HepG2 (cell line): Measurements from ENCODE around the gene DPEP2NB. TPM values are rescaled to one million over a fixed set of nuclear protein-coding genes. Genes with fewer than 3 reads are reported as not detected.

Source experiments
- ADNP ChIP-seq: sonication (generic); formaldehyde crosslinking; IDR thresholded peaks from 2 replicates; pipeline ENCODE4 v1.4.0; 2020; ENCODE audit warnings: missing genetic modification reagents
- AFF4 ChIP-seq: sonication (generic); formaldehyde crosslinking; IDR thresholded peaks from 2 replicates; pipeline ENCODE4 v1.4.0; 2020; ENCODE audit warnings: missing genetic modification reagents
- BCL6 ChIP-seq: IDR thresholded peaks from 2 replicates; pipeline ENCODE4 v1.6.1; 2016; ENCODE audit warnings: missing genetic modification reagents, missing compliant biosample characterization
- CBFB ChIP-seq: sonication (generic); formaldehyde crosslinking; IDR thresholded peaks from 2 replicates; pipeline ENCODE4 v1.4.0; 2020; ENCODE audit warnings: missing genetic modification reagents
- EP300 ChIP-seq, 3 experiments: sonication (generic) in 1 of 3; formaldehyde crosslinking in 1 of 3; IDR thresholded peaks; 2 replicates each; pipeline versions ENCODE4 v1.5.1 to v1.6.1; 2011 to 2020; ENCODE audit warnings: low read depth in 2 of 3, low read length in 2 of 3, borderline replicate concordance in 1 of 3, improper control_type of control experiment in 1 of 3, mild to moderate bottlenecking in 1 of 3, missing genetic modification reagents in 1 of 3, moderate library complexity in 1 of 3
- NBN ChIP-seq: fragments of 450-650 bp; conservative IDR thresholded peaks from 2 replicates; pipeline ENCODE4 v1.6.1; 2017
- NFE2 ChIP-seq: sonication (generic); formaldehyde crosslinking; IDR thresholded peaks from 2 replicates; pipeline ENCODE4 v1.4.0; 2020; ENCODE audit warnings: missing genetic modification reagents
- SALL1 ChIP-seq: sonication (generic); formaldehyde crosslinking; IDR thresholded peaks from 2 replicates; pipeline ENCODE4 v1.8.0; 2022; ENCODE audit warnings: mild to moderate bottlenecking, missing genetic modification reagents
- SIX1 ChIP-seq: sonication (generic); formaldehyde crosslinking; IDR thresholded peaks from 2 replicates; pipeline ENCODE4 v1.4.0; 2020; ENCODE audit warnings: missing genetic modification reagents, borderline replicate concordance
- SP2 ChIP-seq: sonication (generic); formaldehyde crosslinking; IDR thresholded peaks from 2 replicates; pipeline ENCODE4 v1.5.1; 2020; ENCODE audit warnings: mild to moderate bottlenecking, missing genetic modification reagents
- TMF1 ChIP-seq: sonication (generic); formaldehyde crosslinking; IDR thresholded peaks from 2 replicates; pipeline ENCODE4 v1.8.1; 2022; ENCODE audit warnings: low read depth, missing genetic modification reagents
- U2AF1 ChIP-seq: fragments of 200-400 bp; formaldehyde crosslinking; optimal IDR thresholded peaks from 2 replicates; pipeline ENCODE3; 2017; ENCODE audit warnings: mild to moderate bottlenecking, low read depth, low read length
- ZBTB7A ChIP-seq: sonication (generic); formaldehyde crosslinking; IDR thresholded peaks from 2 replicates; pipeline ENCODE4 v1.8.0; 2022; ENCODE audit warnings: mild to moderate bottlenecking, missing genetic modification reagents
- ZMYM4 ChIP-seq: sonication (generic); formaldehyde crosslinking; IDR thresholded peaks from 2 replicates; pipeline ENCODE4 v1.8.1; 2023; ENCODE audit warnings: mild to moderate bottlenecking, missing genetic modification reagents
- ZNF101 ChIP-seq: sonication (generic); formaldehyde crosslinking; IDR thresholded peaks from 2 replicates; pipeline ENCODE4 v1.4.0; 2020; ENCODE audit warnings: mild to moderate bottlenecking, low read depth, missing genetic modification reagents, borderline replicate concordance
- polyA plus RNA-seq, 8 experiments: library from polyadenylated mRNA; depleted of rRNA in 3 of 8; stranded (reverse) in 7 of 8; unstranded in 1 of 8; fragments of >200 nt; fragmentation: Illumina TruSeq in 4 of 8; extraction: Trizol in 4 of 8; gene quantifications; 2 replicates each; pipeline versions ENCODE4 v1.2.1 to v1.2.3, GENCODE V29; 2011 to 2016; ENCODE audit warnings: low read depth in 4 of 8, missing spikeins in 1 of 8, mixed read lengths in 1 of 8; ENCODE audit not compliant: insufficient read depth in 1 of 8
- total RNA-seq, 5 experiments: library from RNA; depleted of rRNA; stranded (reverse); fragments of >200 nt; fragmentation: Illumina TruSeq; extraction: Trizol; gene quantifications; 2 replicates each; pipeline ENCODE4 v1.2.3, GENCODE V29; 2016; ENCODE audit warnings: low read depth in 1 of 5

Gene DPEP2NB
- total and polyA plus RNA-seq, 2 of the 13 experiments (the other 11 are each of a cell fraction or from before 2014, with no cell fraction given), result not detected

- TF ChIP-seq AFF4 (CRISPR knock-in tag) (no peak), SP2 (no peak), SIX1 (no peak), ADNP (CRISPR knock-in tag) (no peak), ZMYM4 (peak; percentile 67; the same call in 1 of the 2 replicates), BCL6 (peak; percentile 36; the same call in 1 of the 2 replicates), ZNF101 (no peak), TMF1 (CRISPR knock-in tag) (no peak), SALL1 (CRISPR knock-in tag) (peak; percentile 72; the same call in 1 of the 2 replicates), U2AF1 (peak; percentile 53), NBN (no peak), EP300 (IDR thresholded peaks at IDR 0.05; ENCODE audit: low read depth in 2 of 2, low read length in 2 of 2) (no peak), EP300 (CRISPR knock-in tag; IDR thresholded peaks at IDR 0.05; ENCODE audit: borderline replicate concordance) (0 out of 2 replicates have a peak, but pooled peaks have one; percentile 14), CBFB (CRISPR knock-in tag) (peak; percentile 73), ZBTB7A (CRISPR knock-in tag) (0 out of 2 replicates have a peak, but pooled peaks have one; percentile 10), NFE2 (CRISPR knock-in tag) (0 out of 2 replicates have a peak, but pooled peaks have one; percentile 40)
These were observed 22.3 kb downstream of the DPEP2NB start (continued) for GRCh38 chr16:67993207-67994039.
